Activated T-helper 1 cell treated with anti-CD3 and anti-CD28 coated beads, Interleukin-12 subunit alpha, Interleukin-12 subunit beta, Interleukin-2, Interleukin-4 antibody, amounts not matched to agents 30 ng/mL and 10 ng/mL and 1 ng/mL, durations not matched to agents 14 hours and 24 hours and 36 hours (primary cell): ENCODE data around the gene ANKH. TPM values are rescaled to one million over a fixed set of nuclear protein-coding genes. Genes with fewer than 3 reads are reported as not detected.

ENCODE experiments used
- DNase-seq: peaks from one replicate; pipeline ENCODE4 v3.0.0; 2021; ENCODE audit warnings: low spot score
- H3K27ac Mint-ChIP-seq: one replicate; pipeline ENCODE4 v1.8.0; 2021; ENCODE audit warnings: mild to moderate bottlenecking, mixed read lengths
- H3K27me3 Mint-ChIP-seq: one replicate; pipeline ENCODE4 v1.8.0; 2022; ENCODE audit warnings: mild to moderate bottlenecking, moderate library complexity, mixed read lengths; ENCODE audit not compliant: insufficient read depth
- H3K36me3 Mint-ChIP-seq: one replicate; pipeline ENCODE4 v1.8.0; 2021; ENCODE audit warnings: low read depth, mixed read lengths
- H3K4me1 Mint-ChIP-seq: one replicate; pipeline ENCODE4 v1.8.0; 2021; ENCODE audit warnings: low read depth, mixed read lengths
- H3K4me3 Mint-ChIP-seq: one replicate; pipeline ENCODE4 v1.8.0; 2021; ENCODE audit warnings: mild to moderate bottlenecking, moderate library complexity, mixed read lengths
- H3K9me3 Mint-ChIP-seq: one replicate; pipeline ENCODE4 v1.8.0; 2021; ENCODE audit warnings: mixed read lengths
- intact Hi-C: fragments of 100-400 bp; cut with micrococcal nuclease; formaldehyde crosslinking; loops from one replicate; pipeline ENCODE4 v1.15.1; 2024
- total RNA-seq: library from RNA; stranded (reverse); gene quantifications from 2 replicates; pipeline ENCODE4 v1.2.3, GENCODE V29; 2022

The ANKH gene
- total RNA-seq, 1 donor from 2014 or later, result 35.6 TPM

DNA sequence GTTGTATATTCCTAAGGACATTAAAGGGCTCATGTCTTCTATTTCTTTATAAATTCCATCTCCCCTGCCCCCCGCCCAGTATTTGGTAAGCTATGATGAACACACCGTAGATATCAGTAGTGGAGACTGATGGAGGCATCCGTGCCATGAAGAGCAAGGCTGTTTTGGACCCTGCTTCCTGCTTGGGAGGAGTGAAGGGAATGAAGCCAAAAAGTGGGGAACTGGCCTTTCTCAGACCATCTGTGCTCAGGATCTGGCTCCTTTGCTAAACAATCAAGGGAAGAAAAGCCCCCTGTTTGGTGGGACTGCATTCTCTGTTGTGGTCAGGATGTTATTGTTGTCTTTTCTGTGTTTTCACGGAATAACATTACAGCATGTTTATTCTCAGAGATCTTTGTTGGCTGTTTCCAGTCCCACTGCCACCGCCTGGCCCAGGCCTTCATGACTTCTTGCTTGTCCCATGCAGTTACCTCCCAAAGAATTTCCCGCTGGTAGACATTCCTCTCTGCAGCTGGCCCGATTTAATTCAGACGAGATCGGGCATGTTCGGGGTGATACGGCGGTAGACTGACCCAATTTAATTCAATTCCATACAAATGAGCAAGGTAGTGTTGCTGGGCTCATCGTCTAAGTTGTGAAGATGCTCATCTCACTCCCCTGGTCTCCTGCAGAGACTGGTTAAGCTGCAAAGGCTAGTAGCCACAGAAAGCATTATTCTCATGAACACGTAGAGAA, 31.4 kb upstream of the ANKH start:
- Mint-ChIP-seq H3K27ac (no peak overlapping the region), H3K27me3 (no peaks in the 10 kb centered on the region), H3K4me1 (no peaks in the 10 kb centered on the region), H3K9me3 (no peaks in the 10 kb centered on the region), H3K36me3 (no peaks in the 10 kb centered on the region), H3K4me3 (no peak overlapping the region)
- no peak for DNase-seq
- intact Hi-C loops, result no loop called here

- no peaks in the 10 kb centered on the region for H3K9me3 Mint-ChIP-seq
- intact Hi-C loops, result no loop called here
- H3K36me3 Mint-ChIP-seq, result no peaks in the 10 kb centered on the region
- no peak for DNase-seq
- H3K4me3 Mint-ChIP-seq, result no peak overlapping the region
- H3K27me3 Mint-ChIP-seq, result peaks cover under 1% of the 10 kb centered on the region
- H3K4me1 Mint-ChIP-seq, result no peaks in the 10 kb centered on the region
- H3K27ac Mint-ChIP-seq, result no peak overlapping the region
Observed at GRCh38 chr5:14901462-14902051, 30.0 kb upstream of the ANKH start.

DNA sequence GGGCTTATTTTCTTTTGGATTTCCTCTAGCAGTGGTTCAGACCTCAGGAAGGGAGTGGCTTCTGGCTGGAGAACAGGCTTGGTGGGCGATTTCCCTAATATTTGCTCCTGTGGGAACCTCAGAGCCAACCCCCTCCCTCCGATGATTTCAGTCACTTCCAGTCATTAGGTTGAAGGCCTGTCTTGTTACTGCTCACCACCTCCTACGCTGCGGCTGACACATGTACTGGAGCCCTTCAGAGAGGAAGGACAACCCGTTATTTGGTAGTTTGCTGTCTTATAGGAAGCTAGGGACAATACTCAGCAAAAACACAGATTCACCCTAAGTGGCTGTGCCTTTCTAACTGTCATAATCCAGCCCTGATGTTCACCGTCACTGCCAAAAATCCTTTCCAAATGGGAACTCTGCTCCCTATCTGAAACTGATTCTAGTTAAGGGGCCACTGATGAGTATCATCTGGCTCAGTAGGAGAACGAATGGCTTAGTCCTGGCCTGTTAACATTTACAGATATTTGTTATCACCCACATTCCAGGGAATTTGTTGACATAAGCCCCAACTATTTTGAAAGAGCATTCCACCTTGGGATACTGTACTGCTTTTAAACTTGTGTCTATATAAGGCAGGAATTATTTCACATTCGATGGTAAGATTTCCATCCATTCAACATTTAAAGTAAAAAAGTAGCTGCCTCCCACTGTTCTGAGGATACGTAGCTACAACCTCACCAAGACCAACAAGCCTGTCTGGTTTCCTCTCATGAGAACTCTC, 29.3 kb upstream of the ANKH start:
- Mint-ChIP-seq H3K4me3 (no peak overlapping the region), H3K4me1 (no peaks in the 10 kb centered on the region), H3K27ac (no peak overlapping the region), H3K36me3 (no peaks in the 10 kb centered on the region), H3K9me3 (no peaks in the 10 kb centered on the region), H3K27me3 (peaks cover 2% of the 10 kb centered on the region)
- DNase-seq, result no peak
- intact Hi-C loops, result no loop called here

GRCh38 chr5:14896131-14896530, 24.6 kb upstream of the ANKH start:
- no peak for DNase-seq
- no peak overlapping the region for H3K27ac Mint-ChIP-seq
- H3K36me3 Mint-ChIP-seq, result no peaks in the 10 kb centered on the region
- no peak overlapping the region for H3K4me3 Mint-ChIP-seq
- peaks cover 2% of the 10 kb centered on the region for H3K27me3 Mint-ChIP-seq
- H3K9me3 Mint-ChIP-seq, result no peaks in the 10 kb centered on the region
- no peaks in the 10 kb centered on the region for H3K4me1 Mint-ChIP-seq
- intact Hi-C loops, result no loop called here

DNA sequence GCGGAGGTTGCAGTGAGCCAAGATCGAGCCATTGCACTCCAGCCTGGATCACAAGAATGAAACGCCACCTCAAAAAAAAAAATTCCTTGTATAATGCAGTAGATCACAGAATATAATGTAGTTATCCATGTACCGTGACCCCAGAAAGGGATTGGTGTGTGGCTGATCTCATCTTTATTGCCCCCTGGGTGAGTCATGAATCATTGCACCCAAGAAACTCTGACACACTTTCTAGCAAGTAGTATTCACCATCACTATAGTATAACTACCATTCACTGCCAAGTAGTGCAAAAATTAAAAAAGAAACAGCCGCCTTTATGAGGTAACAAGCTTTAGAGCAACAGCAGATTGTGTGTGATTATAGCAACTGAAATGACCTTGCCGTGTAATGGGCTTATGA, 23.7 kb upstream of the ANKH start:
- Mint-ChIP-seq H3K4me1 (no peaks in the 10 kb centered on the region), H3K9me3 (no peaks in the 10 kb centered on the region)

GRCh38 chr5:14894748-14895147, 23.2 kb upstream of the ANKH start:
- Mint-ChIP-seq H3K36me3 (no peaks in the 10 kb centered on the region), H3K27me3 (peaks cover 6% of the 10 kb centered on the region), H3K4me1 (no peaks in the 10 kb centered on the region), H3K4me3 (no peak overlapping the region), H3K27ac (no peak overlapping the region), H3K9me3 (no peaks in the 10 kb centered on the region)
- intact Hi-C loops, result no loop called here
- DNase-seq, result no peak

More for the DNA sequence above, 23.7 kb upstream of the ANKH start:
- intact Hi-C loops, result no loop called here
- Mint-ChIP-seq H3K27ac (no peak overlapping the region), H3K4me3 (no peak overlapping the region), H3K36me3 (no peaks in the 10 kb centered on the region), H3K27me3 (peaks cover 3% of the 10 kb centered on the region)
- no peak for DNase-seq

DNA sequence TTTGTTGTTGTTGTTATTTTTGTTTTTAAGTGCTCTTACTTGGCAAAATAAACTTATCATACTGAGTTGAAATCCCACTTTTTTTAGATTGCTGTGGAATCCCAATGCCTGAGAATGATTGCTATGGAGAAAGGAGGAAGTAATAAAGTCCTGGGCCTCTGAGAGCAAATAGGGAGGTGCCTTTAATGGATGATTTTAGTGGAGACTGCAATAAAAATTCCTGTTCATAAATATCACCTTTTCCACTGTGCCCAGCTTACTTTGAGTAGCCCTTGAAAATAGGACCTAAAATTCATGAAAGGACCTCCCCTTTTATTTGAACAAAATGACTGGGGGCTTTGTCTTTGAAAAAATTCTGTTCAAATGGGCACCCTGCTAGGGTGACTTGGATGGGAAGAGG, 21.8 kb upstream of the ANKH start:
- Mint-ChIP-seq H3K4me3 (no peak overlapping the region), H3K27me3 (peaks cover 12% of the 10 kb centered on the region), H3K27ac (no peak overlapping the region), H3K36me3 (no peaks in the 10 kb centered on the region), H3K4me1 (no peaks in the 10 kb centered on the region), H3K9me3 (no peaks in the 10 kb centered on the region)
- intact Hi-C loops, result no loop called here
- no peak for DNase-seq

GRCh38 chr5:14890846-14891245, 19.3 kb upstream of the ANKH start:
- H3K27me3 Mint-ChIP-seq, result peaks cover 11% of the 10 kb centered on the region
- no peaks in the 10 kb centered on the region for H3K9me3 Mint-ChIP-seq
- H3K4me1 Mint-ChIP-seq, result no peaks in the 10 kb centered on the region
- DNase-seq, result no peak
- intact Hi-C loops, result no loop called here
- H3K27ac Mint-ChIP-seq, result no peak overlapping the region
- no peak overlapping the region for H3K4me3 Mint-ChIP-seq
- no peaks in the 10 kb centered on the region for H3K36me3 Mint-ChIP-seq

- Mint-ChIP-seq H3K4me3 (no peak overlapping the region), H3K36me3 (no peaks in the 10 kb centered on the region), H3K27me3 (peaks cover 13% of the 10 kb centered on the region), H3K9me3 (no peaks in the 10 kb centered on the region), H3K4me1 (no peaks in the 10 kb centered on the region), H3K27ac (no peak overlapping the region)
- intact Hi-C loops, result no loop called here
- DNase-seq, result no peak
Observed at GRCh38 chr5:14884062-14884612, 12.6 kb upstream of the ANKH start.

GRCh38 chr5:14882658-14883580, 11.3 kb upstream of the ANKH start:
- H3K9me3 Mint-ChIP-seq, result no peaks in the 10 kb centered on the region
- DNase-seq, result no peak
- H3K4me1 Mint-ChIP-seq, result no peaks in the 10 kb centered on the region
- no peak overlapping the region for H3K4me3 Mint-ChIP-seq
- no peak overlapping the region for H3K27ac Mint-ChIP-seq
- H3K27me3 Mint-ChIP-seq, result peaks cover 11% of the 10 kb centered on the region
- no peaks in the 10 kb centered on the region for H3K36me3 Mint-ChIP-seq
- intact Hi-C loops, result no loop called here

DNA sequence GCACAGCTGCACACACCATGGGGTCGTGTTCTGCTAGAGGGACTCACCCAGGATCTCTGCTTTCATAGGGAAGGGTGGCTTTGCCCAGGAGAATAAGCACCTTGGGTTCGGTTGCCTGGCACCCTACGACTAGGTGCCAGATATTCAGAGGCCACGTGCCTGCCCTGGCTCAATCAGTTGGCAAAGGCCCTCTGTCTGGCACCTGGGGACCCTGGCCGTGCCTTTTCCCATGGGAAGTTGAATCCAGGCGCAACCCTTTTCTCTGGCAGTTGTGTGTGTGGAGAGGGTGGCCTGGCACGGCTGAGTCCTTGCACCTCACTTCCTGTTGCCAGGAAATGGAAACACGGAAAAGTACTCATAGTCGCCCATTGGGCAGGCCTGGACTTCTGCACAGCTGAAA, 10.2 kb upstream of the ANKH start:
- DNase-seq, result no peak
- Mint-ChIP-seq H3K4me1 (no peaks in the 10 kb centered on the region), H3K4me3 (no peak overlapping the region), H3K36me3 (no peaks in the 10 kb centered on the region), H3K9me3 (no peaks in the 10 kb centered on the region), H3K27ac (no peak overlapping the region), H3K27me3 (peaks cover 16% of the 10 kb centered on the region)
- intact Hi-C loops, result no loop called here

DNA sequence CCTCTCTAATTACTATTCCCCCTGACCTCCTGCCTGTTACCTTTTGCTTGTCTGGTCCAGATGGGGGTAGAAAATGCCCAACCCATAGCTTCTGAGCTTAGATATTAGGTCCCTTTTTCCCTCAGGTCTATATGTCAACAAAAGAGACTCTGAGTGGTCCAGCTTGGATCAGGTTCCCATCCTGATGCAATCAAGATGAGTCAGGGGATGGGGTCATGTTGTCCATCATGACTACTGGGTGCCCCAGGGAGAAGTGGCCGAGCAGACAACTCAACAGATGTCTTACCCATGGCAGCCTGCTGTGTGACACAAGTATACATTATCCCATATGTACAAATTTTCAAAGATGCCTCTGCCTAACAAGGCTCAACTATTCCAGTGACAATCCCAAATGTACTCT, 9.1 kb upstream of the ANKH start:
- Mint-ChIP-seq H3K27ac (no peak overlapping the region), H3K4me3 (no peak overlapping the region), H3K36me3 (no peaks in the 10 kb centered on the region), H3K9me3 (no peaks in the 10 kb centered on the region), H3K4me1 (no peaks in the 10 kb centered on the region), H3K27me3 (peaks cover 21% of the 10 kb centered on the region)
- intact Hi-C loops, result no loop called here
- DNase-seq, result no peak
